BJ (cell line): Measurements from ENCODE around the gene KCNT2. TPM values are rescaled to one million over a fixed set of nuclear protein-coding genes. Genes with fewer than 3 reads are reported as not detected.

Experiments
- CTCF ChIA-PET: fragments of 350-600 bp; formaldehyde crosslinking; extraction: SDS; loops from one replicate; lab custom pipeline; 2021; ENCODE audit warnings: antibody characterized with exemption, inconsistent platforms; lab: Yijun Ruan, JAX
- POLR2A ChIA-PET: fragments of 300-600 bp; sonication (Branson Sonifier 250); formaldehyde crosslinking; extraction: SDS; loops from one replicate; lab custom pipeline; 2021; ENCODE audit warnings: antibody characterized with exemption; lab: Charles Lee
- DNase-seq: peaks from one replicate; pipeline ENCODE4 v3.0.0-alpha.2; 2011; ENCODE audit warnings: low read depth
- H3K27me3 ChIP-seq: 2 replicates; pipeline ENCODE4 v1.6.0; 2011; ENCODE audit warnings: low read length; ENCODE audit not compliant: control insufficient read depth, insufficient read depth
- H3K36me3 ChIP-seq: 2 replicates; pipeline ENCODE4 v1.5.1; 2011; ENCODE audit warnings: low read length; ENCODE audit not compliant: control insufficient read depth, insufficient read depth
- H3K4me3 ChIP-seq: 2 replicates; pipeline ENCODE4 v1.5.1; 2011; ENCODE audit warnings: low read depth, mild to moderate bottlenecking, control low read depth, low read length
- CTCF ChIP-seq: IDR thresholded peaks from 2 replicates; pipeline ENCODE4 v1.5.1; 2011; ENCODE audit warnings: low read depth, mild to moderate bottlenecking, control low read depth, inconsistent platforms, low read length, moderate library complexity; ENCODE audit not compliant: insufficient read depth
- polyA plus RNA-seq: library from polyadenylated mRNA; depleted of rRNA; stranded (reverse); fragments of >200 nt; gene quantifications from 2 replicates; pipeline ENCODE4 v1.2.3, GENCODE V29; 2011

KCNT2 gene
- polyA plus RNA-seq, 1 experiment = 0.66 TPM

GRCh38 chr1:196437671-196438070 lies 170.6 kb downstream of the KCNT2 start:
- Histone ChIP-seq H3K36me3 (no peaks in the 10 kb centered on the region), H3K4me3 (no peak overlapping the region), H3K27me3 (no peaks in the 10 kb centered on the region)
- DNase-seq = no peak
- TF ChIP-seq CTCF = no peak
- CTCF ChIA-PET = no interaction called here
- POLR2A ChIA-PET = no interaction called here

- Histone ChIP-seq H3K27me3 (no peaks in the 10 kb centered on the region), H3K4me3 (no peak overlapping the region), H3K36me3 (no peaks in the 10 kb centered on the region)
- ChIA-PET CTCF (interaction anchor here (0.6 kb wide), 1 partner anchor 526 kb away, joined by 3 read pairs; no protein-coding TSS in a partner anchor), POLR2A (no interaction called here)
- TF ChIP-seq CTCF = no peak
- no peak for DNase-seq
Measured at GRCh38 chr1:196433000-196433399, 175.2 kb downstream of the KCNT2 start.

DNA sequence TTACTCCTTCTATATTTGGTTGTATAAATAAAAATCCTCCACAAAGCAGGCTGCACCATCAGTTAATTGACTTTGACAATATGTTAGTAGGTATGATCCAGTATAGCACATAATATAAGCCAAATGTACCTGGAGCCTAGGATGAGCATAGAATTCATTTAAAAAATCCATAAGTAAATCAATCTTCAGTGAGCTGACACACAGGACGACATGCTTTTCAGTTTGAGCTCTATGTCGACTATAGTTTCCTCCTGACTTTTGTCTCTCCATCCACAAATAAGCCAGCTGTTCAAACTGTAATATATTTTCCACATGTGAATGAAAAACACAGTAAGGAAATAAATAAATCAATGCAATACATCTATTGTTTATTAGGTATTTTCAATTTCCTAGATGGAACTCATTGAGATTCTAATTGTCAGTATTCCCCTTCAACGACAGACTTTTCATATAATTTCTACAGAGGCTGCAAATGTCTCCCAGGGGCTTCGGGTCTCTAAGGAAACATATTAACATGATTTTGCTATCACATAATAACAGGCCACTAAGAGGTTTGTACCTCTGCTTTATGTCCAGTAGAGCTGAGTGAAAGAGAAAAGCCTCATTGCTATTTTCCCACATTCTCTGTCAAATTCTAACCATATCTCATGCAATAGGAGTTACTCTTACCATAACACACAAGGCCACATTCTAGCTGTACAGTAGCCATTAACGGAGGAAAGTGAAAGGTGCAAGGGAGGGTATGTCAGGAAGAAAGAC lies 180.1 kb downstream of the KCNT2 start:
- CTCF ChIA-PET = no interaction called here
- DNase-seq = no peak
- Histone ChIP-seq H3K4me3 (no peak overlapping the region), H3K36me3 (no peaks in the 10 kb centered on the region), H3K27me3 (no peaks in the 10 kb centered on the region)
- no peak for TF ChIP-seq CTCF
- POLR2A ChIA-PET = no interaction called here

DNA sequence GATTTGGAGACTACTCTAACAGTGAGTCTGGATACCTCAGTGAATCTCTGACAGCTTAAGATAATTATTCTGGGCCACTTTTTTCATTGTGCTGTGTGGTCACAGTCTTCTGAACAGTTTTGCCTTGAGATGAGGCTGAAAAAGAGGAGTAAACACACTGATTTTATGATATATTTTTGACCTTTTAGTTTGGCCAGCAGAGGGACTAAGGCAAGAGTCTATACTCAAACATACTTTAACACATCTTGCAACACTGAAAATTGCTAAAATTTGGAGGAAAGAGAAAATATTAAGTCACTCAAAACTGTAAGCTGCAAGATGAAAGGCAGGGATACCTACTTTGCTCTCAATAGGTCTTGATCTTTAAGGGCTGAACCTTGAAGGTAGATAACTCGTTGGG lies 182.7 kb downstream of the KCNT2 start:
- ChIA-PET POLR2A (no interaction called here), CTCF (no interaction called here)
- peak; percentile 26 for TF ChIP-seq CTCF
- DNase-seq = no peak
- no peaks in the 10 kb centered on the region for H3K36me3 ChIP-seq
- H3K27me3 ChIP-seq = no peaks in the 10 kb centered on the region
- no peak overlapping the region for H3K4me3 ChIP-seq

- Histone ChIP-seq H3K4me3 (no peak overlapping the region), H3K36me3 (no peaks in the 10 kb centered on the region), H3K27me3 (no peaks in the 10 kb centered on the region)
- CTCF ChIA-PET = no interaction called here
- TF ChIP-seq CTCF = no peak
- POLR2A ChIA-PET = no interaction called here
- DNase-seq = no peak
Measured at GRCh38 chr1:196423612-196424011, 184.6 kb downstream of the KCNT2 start.
